Kidney (tissue), 14 donors: ENCODE results near the gene MRPL54. TPM values are rescaled to one million over a fixed set of nuclear protein-coding genes. Genes with fewer than 3 reads are reported as not detected.
A peak's percentile ranks its signal among the peaks of the same experiment; 100 is the strongest.
"Not testable (repeated sequence)": the region's sequence is repeated elsewhere in the genome, so short reads cannot be mapped to it uniquely, and the experiment has no call there.

ENCODE experiments used
- DNase-seq, 5 donors: peaks; one replicate each; pipeline ENCODE4 v3.0.0-alpha.2; 2013 to 2020
- FAIRE-seq: peaks from 2 replicates; lab custom pipeline; 2012; peaks lifted over from hg19 to GRCh38; lab: Jason Lieb, UNC
- H3K27ac ChIP-seq, 2 donors: one replicate each; pipeline ENCODE4 v1.7.0; 2013; ENCODE audit warnings: low read depth in 2 of 2, low read length in 2 of 2, inconsistent platforms in 1 of 2
- H3K27me3 ChIP-seq: one replicate; pipeline ENCODE4 v1.7.1; 2013; ENCODE audit warnings: low read length, inconsistent platforms; ENCODE audit not compliant: control insufficient read depth, insufficient read depth
- H3K36me3 ChIP-seq, 3 donors: one replicate each; pipeline versions ENCODE4 v1.7.0 to v1.7.1; 2013; ENCODE audit warnings: low read length in 3 of 3, control low read depth in 1 of 3, inconsistent platforms in 1 of 3; ENCODE audit not compliant: insufficient read depth in 3 of 3, control insufficient read depth in 2 of 3
- H3K4me1 ChIP-seq, 3 donors: one replicate each; pipeline versions ENCODE4 v1.7.0 to v1.7.1; 2013; ENCODE audit warnings: low read length in 3 of 3, inconsistent platforms in 1 of 3, low read depth in 1 of 3; ENCODE audit not compliant: control insufficient read depth in 2 of 3, insufficient read depth in 2 of 3
- H3K4me3 ChIP-seq, 3 donors: one replicate each; pipeline versions ENCODE4 v1.7.0 to v1.8.1; 2013; ENCODE audit warnings: low read length in 3 of 3, control low read depth in 1 of 3, inconsistent platforms in 1 of 3
- H3K9ac ChIP-seq, 3 donors: one replicate each; pipeline versions ENCODE4 v1.7.0 to v1.7.1; 2013; ENCODE audit warnings: low read length in 3 of 3, control low read depth in 1 of 3, inconsistent platforms in 1 of 3
- H3K9me3 ChIP-seq, 3 donors: one replicate each; pipeline versions ENCODE4 v1.7.0 to v1.7.1; 2013; ENCODE audit warnings: low read length in 3 of 3, control low read depth in 1 of 3, inconsistent platforms in 1 of 3; ENCODE audit not compliant: control insufficient read depth in 2 of 3, insufficient read depth in 1 of 3
- CTCF ChIP-seq: IDR thresholded peaks from 3 replicates; pipeline ENCODE4 v1.5.1; 2012; ENCODE audit warnings: mild to moderate bottlenecking, moderate library complexity, borderline replicate concordance; ENCODE audit not compliant: insufficient read depth; ENCODE audit errors: extremely low read depth
- intact Hi-C: fragments of 100-400 bp; cut with DNase I; formaldehyde crosslinking; loops from one replicate; pipeline ENCODE4 v1.11.1; 2022
- polyA plus RNA-seq: library from polyadenylated mRNA; stranded (reverse); fragments of 350-450 nt; fragmentation: Illumina TruSeq; extraction: RNeasy Lipid Tissue Mini Kit (QIAGEN cat#74804); gene quantifications from one replicate; pipeline ENCODE4 v1.2.3, GENCODE V29; 2014; ENCODE audit warnings: low read depth, low replicate concordance; ENCODE audit not compliant: insufficient read depth
- total RNA-seq: library from RNA; stranded (reverse); fragmentation: NEBNext Ultra II Directional; extraction: Animal tissue kit (Norgen Biotek cat#: 25700); gene quantifications from one replicate; pipeline ENCODE4 v1.2.1, GENCODE V29; 2021
- donor health status: control.
- donor health status: control.
- donor health status: control.
- donor health status: control.
- donor health status: control.
- donor health status: DM: yes; HTN: yes; CAD: no.
- donor health status: Normal renal cell carcinoma (clear cell type).

The MRPL54 gene
- total and polyA plus RNA-seq, 2 donors from 2014 or later, result 57.6 to 151 TPM

GRCh38 chr19:3753631-3754410 is 8.7 kb upstream of the MRPL54 start:
- Histone ChIP-seq H3K27me3 (no peaks in the 10 kb centered on the region), H3K9me3 (no peaks in the 10 kb centered on the region), H3K4me1 (no peaks in the 10 kb centered on the region), H3K36me3 (peaks cover 0 to 8% (median 8%) of the 10 kb centered on the region in 3 donors), H3K9ac (no peak overlapping the region), H3K27ac (no peak overlapping the region), H3K4me3 (no peak overlapping the region)
- intact Hi-C loops, result no loop called here
- DNase-seq (no peak), FAIRE-seq (no peak)
- no peak for TF ChIP-seq CTCF

GRCh38 chr19:3757705-3758104 is 4.8 kb upstream of the MRPL54 start:
- DNase-seq, intact Hi-C loops: not testable (repeated sequence)

GRCh38 chr19:3758297-3758696 is 4.2 kb upstream of the MRPL54 start:
- H3K9me3 ChIP-seq, H3K36me3 ChIP-seq, H3K4me3 ChIP-seq, intact Hi-C loops, H3K27ac ChIP-seq, FAIRE-seq, H3K9ac ChIP-seq, DNase-seq, H3K27me3 ChIP-seq: not testable (repeated sequence)
- peaks cover 0 to 17% (median 3%) of the 10 kb centered on the region in 3 donors for H3K4me1 ChIP-seq

More at GRCh38 chr19:3757705-3758104, 4.8 kb upstream of the MRPL54 start:
- not testable (repeated sequence) for FAIRE-seq, H3K9me3 ChIP-seq, H3K27ac ChIP-seq, H3K27me3 ChIP-seq, H3K9ac ChIP-seq, H3K36me3 ChIP-seq, H3K4me3 ChIP-seq
- H3K4me1 ChIP-seq, result peaks cover 0 to 13% (median 3%) of the 10 kb centered on the region in 3 donors

- TF ChIP-seq CTCF, result no peak
- peaks cover 0 to 18% (median 3%) of the 10 kb centered on the region in 3 donors for H3K4me1 ChIP-seq
- H3K4me3 ChIP-seq, result no peak overlapping the region
- intact Hi-C loops, result no loop called here
- no peaks in the 10 kb centered on the region for H3K9me3 ChIP-seq
- H3K9ac ChIP-seq, result no peak overlapping the region
- no peak overlapping the region for H3K27ac ChIP-seq
- peak in 1 of 5 donors; percentile 74 for DNase-seq
- FAIRE-seq, result no peak
- H3K36me3 ChIP-seq, result peaks cover 0 to 4% (median 0%) of the 10 kb centered on the region in 3 donors
- no peaks in the 10 kb centered on the region for H3K27me3 ChIP-seq
Observed at GRCh38 chr19:3759482-3760254, 2.8 kb upstream of the MRPL54 start.
